ENCODE measurements around the gene ATP1A2.
A peak's percentile ranks its signal among the peaks of the same experiment; 100 is the strongest.

Gene ATP1A2

DNA sequence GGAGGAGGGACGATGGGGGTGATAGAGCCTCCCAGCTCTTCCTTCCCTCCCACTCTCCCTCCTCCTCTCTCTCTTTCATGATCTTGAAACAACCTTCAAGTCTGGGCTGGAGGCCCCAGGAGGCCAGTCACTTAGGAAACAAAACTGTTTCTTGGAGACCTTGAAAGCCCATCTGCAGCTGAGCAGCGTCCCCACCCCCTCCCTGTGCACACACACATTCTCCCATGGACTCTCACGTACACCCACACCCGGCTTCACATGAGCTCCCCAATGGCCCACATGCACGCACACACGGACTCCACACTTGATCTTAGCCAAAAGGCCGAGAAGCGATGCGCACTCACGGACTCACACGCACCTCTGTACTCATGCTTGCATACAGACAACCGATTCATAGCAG is 3.2 kb upstream of the ATP1A2 start:
- Histone ChIP-seq H3K9ac (ENCODE audit: low read depth in 1 of 2, low read length in 2 of 2) (no peak overlapping the region), H3K9me3 (ENCODE audit: control insufficient read depth in 1 of 2, low read length in 2 of 2) (no peaks in the 10 kb centered on the region), H3K27me3 (ENCODE audit: control insufficient read depth in 1 of 2, insufficient read depth in 2 of 2, low read length in 2 of 2) (no peaks in the 10 kb centered on the region), H3K36me3 (ENCODE audit: control insufficient read depth in 1 of 2, insufficient read depth in 2 of 2, low read length in 2 of 2) (no peaks in the 10 kb centered on the region), H3K27ac (ENCODE audit: low read depth, low read length) (no peak overlapping the region), H3K4me1 (ENCODE audit: control insufficient read depth in 1 of 2, insufficient read depth in 2 of 2, low read length in 2 of 2) (no peaks in the 10 kb centered on the region), H3K4me3 (ENCODE audit: low read depth in 1 of 2, low read length in 2 of 2) (no peak overlapping the region)

DNA sequence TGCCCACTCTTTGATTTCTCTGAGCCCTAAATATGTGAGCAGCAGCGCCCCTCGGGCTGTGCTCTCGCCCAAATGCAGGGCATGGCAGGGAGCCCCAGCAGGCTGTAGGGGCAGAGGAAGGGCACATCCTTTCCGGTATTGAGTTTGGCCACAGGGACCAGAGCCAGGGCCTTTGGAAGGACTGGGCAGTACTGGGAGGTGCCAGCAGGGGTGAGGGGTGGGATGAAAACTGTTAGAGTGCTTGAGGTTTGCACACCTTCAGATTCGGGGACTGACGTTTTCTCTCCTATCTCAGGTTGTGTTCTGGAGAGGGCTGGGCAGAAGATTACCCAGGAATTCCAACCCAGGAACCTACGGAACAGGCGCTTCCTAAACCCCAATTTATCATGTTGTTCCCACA is 2.2 kb upstream of the ATP1A2 start:
- H3K9ac ChIP-seq (ENCODE audit: low read depth in 1 of 2, low read length in 2 of 2): no peak overlapping the region
- H3K4me1 ChIP-seq (ENCODE audit: control insufficient read depth in 1 of 2, insufficient read depth in 2 of 2, low read length in 2 of 2): no peaks in the 10 kb centered on the region
- H3K4me3 ChIP-seq (ENCODE audit: low read depth in 1 of 2, low read length in 2 of 2): no peak overlapping the region

DNA sequence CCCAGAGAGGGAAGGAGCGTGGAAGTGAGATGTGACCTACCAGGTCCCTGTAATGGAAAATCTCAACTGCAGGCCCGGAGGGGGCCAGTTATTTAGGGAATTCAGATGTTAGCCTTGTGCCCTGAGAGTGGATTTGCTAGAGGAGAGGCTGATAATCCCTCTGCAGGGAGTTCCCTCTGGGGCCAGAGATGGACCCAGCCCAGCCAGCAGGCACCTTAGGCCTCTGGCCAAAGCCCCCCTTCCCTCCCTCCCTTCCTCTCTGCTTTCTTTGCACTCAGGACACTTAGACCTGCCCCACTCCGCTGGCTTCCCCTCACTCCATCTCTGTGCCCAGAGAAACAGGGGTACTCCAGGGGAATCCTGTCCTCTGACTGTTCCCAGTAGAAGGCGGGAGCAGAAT is 1.5 kb upstream of the ATP1A2 start:
- Histone ChIP-seq H3K27ac (ENCODE audit: low read depth, low read length) (no peak overlapping the region), H3K9ac (ENCODE audit: low read depth in 1 of 2, low read length in 2 of 2) (no peak overlapping the region), H3K27me3 (ENCODE audit: control insufficient read depth in 1 of 2, insufficient read depth in 2 of 2, low read length in 2 of 2) (no peaks in the 10 kb centered on the region), H3K36me3 (ENCODE audit: control insufficient read depth in 1 of 2, insufficient read depth in 2 of 2, low read length in 2 of 2) (no peaks in the 10 kb centered on the region), H3K4me1 (ENCODE audit: control insufficient read depth in 1 of 2, insufficient read depth in 2 of 2, low read length in 2 of 2) (no peaks in the 10 kb centered on the region), H3K4me3 (ENCODE audit: low read depth in 1 of 2, low read length in 2 of 2) (no peak overlapping the region), H3K9me3 (ENCODE audit: control insufficient read depth in 1 of 2, low read length in 2 of 2) (no peaks in the 10 kb centered on the region)

More for the DNA sequence above, 2.2 kb upstream of the ATP1A2 start:
- Histone ChIP-seq H3K27ac (ENCODE audit: low read depth, low read length) (no peak overlapping the region), H3K27me3 (ENCODE audit: control insufficient read depth in 1 of 2, insufficient read depth in 2 of 2, low read length in 2 of 2) (no peaks in the 10 kb centered on the region), H3K36me3 (ENCODE audit: control insufficient read depth in 1 of 2, insufficient read depth in 2 of 2, low read length in 2 of 2) (no peaks in the 10 kb centered on the region), H3K9me3 (ENCODE audit: control insufficient read depth in 1 of 2, low read length in 2 of 2) (no peaks in the 10 kb centered on the region)

DNA sequence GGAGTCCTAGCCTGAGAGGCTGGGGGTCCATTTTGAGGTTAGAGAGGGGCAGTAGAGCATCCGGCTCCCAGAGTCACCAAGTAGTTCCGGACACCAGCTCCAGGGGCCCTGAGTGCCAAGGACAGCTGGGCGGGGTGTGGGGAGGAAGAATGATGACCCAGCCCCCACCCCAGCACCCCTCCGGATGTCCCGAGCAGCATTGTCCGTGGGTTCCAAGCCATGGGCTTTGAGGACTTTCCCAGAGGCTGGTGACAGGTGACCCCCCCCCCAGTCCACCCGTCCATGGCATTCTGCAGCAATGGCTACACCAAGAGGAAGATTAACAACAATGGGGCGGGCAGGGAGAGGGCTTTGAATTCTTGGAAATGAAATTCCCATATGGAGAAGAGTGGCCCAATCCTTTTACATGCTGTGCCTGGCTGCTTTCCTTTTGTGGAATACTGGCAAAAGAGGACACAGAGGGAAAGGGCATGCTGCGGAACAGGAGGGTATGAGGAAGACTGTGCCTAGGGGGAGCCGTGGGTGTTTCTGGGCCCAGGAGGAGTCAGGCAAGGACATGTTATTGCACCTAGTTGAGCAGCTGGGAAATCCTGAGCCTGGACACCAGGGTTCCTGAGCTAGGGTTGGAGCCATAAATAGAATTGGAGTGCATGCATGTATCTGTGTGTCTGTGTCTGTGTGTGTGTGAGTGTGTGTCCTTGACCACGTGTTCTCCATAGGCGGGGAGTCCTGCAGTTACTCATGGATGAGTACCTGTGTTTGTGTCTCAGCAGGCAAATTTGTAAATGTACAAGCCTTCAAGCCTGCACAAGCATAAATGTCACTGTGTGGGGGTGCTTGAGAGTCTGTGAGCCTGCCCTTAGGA is 956 bp downstream of the ATP1A2 start:
- Histone ChIP-seq H3K27me3 (ENCODE audit: control insufficient read depth in 1 of 2, insufficient read depth in 2 of 2, low read length in 2 of 2) (no peaks in the 10 kb centered on the region), H3K9me3 (ENCODE audit: control insufficient read depth in 1 of 2, low read length in 2 of 2) (no peaks in the 10 kb centered on the region), H3K4me3 (ENCODE audit: low read depth in 1 of 2, low read length in 2 of 2) (peak overlapping the region in 1 of 2 donors; percentile 32), H3K9ac (ENCODE audit: low read depth in 1 of 2, low read length in 2 of 2) (no peak overlapping the region), H3K36me3 (ENCODE audit: control insufficient read depth in 1 of 2, insufficient read depth in 2 of 2, low read length in 2 of 2) (no peaks in the 10 kb centered on the region), H3K27ac (ENCODE audit: low read depth, low read length) (no peak overlapping the region), H3K4me1 (ENCODE audit: control insufficient read depth in 1 of 2, insufficient read depth in 2 of 2, low read length in 2 of 2) (no peaks in the 10 kb centered on the region)

DNA sequence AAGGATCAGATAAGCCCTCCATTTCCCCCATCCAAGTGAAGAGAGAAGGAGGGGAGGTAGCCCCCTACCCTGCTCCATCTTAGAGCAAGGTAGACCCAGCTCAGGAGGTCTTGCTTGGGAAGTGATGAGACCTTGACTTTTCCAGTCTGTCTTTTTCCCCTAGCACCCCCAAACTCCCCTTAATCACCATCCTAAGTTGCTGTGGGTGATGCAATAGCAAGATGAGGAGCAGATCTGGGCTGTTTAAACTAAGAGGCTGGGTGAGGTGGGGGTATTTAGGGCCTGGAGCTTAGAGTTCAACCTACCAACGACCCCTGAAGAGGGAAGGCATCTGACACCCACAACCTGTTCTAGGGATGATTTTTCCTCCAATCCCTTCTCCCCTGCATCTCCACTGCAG is 1.7 kb downstream of the ATP1A2 start:
- no peaks in the 10 kb centered on the region for H3K36me3 ChIP-seq (ENCODE audit: control insufficient read depth in 1 of 2, insufficient read depth in 2 of 2, low read length in 2 of 2)
- no peak overlapping the region for H3K4me3 ChIP-seq (ENCODE audit: low read depth in 1 of 2, low read length in 2 of 2)
- H3K27ac ChIP-seq (ENCODE audit: low read depth, low read length): no peak overlapping the region
- H3K27me3 ChIP-seq (ENCODE audit: control insufficient read depth in 1 of 2, insufficient read depth in 2 of 2, low read length in 2 of 2): no peaks in the 10 kb centered on the region
- H3K9me3 ChIP-seq (ENCODE audit: control insufficient read depth in 1 of 2, low read length in 2 of 2): no peaks in the 10 kb centered on the region
- no peaks in the 10 kb centered on the region for H3K4me1 ChIP-seq (ENCODE audit: control insufficient read depth in 1 of 2, insufficient read depth in 2 of 2, low read length in 2 of 2)
- no peak overlapping the region for H3K9ac ChIP-seq (ENCODE audit: low read depth in 1 of 2, low read length in 2 of 2)

DNA sequence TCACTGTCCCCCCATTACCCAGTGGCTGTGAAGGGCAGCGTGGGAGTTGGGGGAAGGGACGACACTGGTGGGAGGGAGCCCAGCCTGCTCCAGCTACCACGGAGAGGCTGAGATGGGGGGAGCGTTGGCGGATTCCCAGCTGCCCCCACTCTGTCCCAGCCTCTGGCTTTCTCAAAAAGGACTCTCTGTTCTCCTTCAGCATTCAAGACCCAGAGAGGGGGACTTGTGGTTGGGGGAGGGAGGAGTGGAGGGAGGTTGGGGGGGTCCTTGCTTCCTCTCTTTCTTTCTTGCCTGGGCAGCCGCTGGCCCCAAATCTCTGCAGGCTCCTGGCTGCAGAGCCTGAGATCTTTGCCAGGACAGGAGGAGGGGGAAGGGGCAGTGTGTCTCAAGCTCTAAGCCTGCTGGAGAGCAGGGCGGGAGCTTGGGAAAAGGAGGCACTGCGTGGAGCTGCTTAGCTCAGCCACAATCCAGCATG is 2.2 kb downstream of the ATP1A2 start:
- no peak overlapping the region for H3K9ac ChIP-seq (ENCODE audit: low read depth in 1 of 2, low read length in 2 of 2)
- no peak overlapping the region for H3K27ac ChIP-seq (ENCODE audit: low read depth, low read length)
- no peak overlapping the region for H3K4me3 ChIP-seq (ENCODE audit: low read depth in 1 of 2, low read length in 2 of 2)
- H3K9me3 ChIP-seq (ENCODE audit: control insufficient read depth in 1 of 2, low read length in 2 of 2): no peaks in the 10 kb centered on the region
- no peaks in the 10 kb centered on the region for H3K4me1 ChIP-seq (ENCODE audit: control insufficient read depth in 1 of 2, insufficient read depth in 2 of 2, low read length in 2 of 2)
- no peaks in the 10 kb centered on the region for H3K27me3 ChIP-seq (ENCODE audit: control insufficient read depth in 1 of 2, insufficient read depth in 2 of 2, low read length in 2 of 2)
- no peaks in the 10 kb centered on the region for H3K36me3 ChIP-seq (ENCODE audit: control insufficient read depth in 1 of 2, insufficient read depth in 2 of 2, low read length in 2 of 2)

DNA sequence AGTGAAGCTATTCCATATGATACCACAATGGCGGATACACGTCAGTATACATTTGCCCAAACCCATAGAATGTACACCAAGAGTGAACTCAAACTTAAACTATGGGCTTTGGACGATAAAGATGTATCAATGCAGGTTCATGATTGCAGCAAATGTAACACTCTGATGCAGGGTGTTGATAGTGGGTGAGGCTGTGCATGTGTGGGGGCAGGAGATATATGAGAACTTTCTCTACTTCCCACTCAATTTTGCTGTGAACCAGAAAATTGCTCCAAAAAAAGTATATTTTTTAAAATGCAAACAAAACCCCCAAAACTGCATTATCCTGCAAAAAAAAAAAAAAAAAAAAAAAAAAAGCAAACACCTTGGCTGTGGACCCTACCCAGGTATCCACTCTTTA is 3.4 kb downstream of the ATP1A2 start:
- H3K9ac ChIP-seq (ENCODE audit: low read depth in 1 of 2, low read length in 2 of 2): no peak overlapping the region
- no peak overlapping the region for H3K4me3 ChIP-seq (ENCODE audit: low read depth in 1 of 2, low read length in 2 of 2)
- H3K4me1 ChIP-seq (ENCODE audit: control insufficient read depth in 1 of 2, insufficient read depth in 2 of 2, low read length in 2 of 2): no peaks in the 10 kb centered on the region
- no peaks in the 10 kb centered on the region for H3K9me3 ChIP-seq (ENCODE audit: control insufficient read depth in 1 of 2, low read length in 2 of 2)
- no peaks in the 10 kb centered on the region for H3K27me3 ChIP-seq (ENCODE audit: control insufficient read depth in 1 of 2, insufficient read depth in 2 of 2, low read length in 2 of 2)
- no peaks in the 10 kb centered on the region for H3K36me3 ChIP-seq (ENCODE audit: control insufficient read depth in 1 of 2, insufficient read depth in 2 of 2, low read length in 2 of 2)
- no peak overlapping the region for H3K27ac ChIP-seq (ENCODE audit: low read depth, low read length)

DNA sequence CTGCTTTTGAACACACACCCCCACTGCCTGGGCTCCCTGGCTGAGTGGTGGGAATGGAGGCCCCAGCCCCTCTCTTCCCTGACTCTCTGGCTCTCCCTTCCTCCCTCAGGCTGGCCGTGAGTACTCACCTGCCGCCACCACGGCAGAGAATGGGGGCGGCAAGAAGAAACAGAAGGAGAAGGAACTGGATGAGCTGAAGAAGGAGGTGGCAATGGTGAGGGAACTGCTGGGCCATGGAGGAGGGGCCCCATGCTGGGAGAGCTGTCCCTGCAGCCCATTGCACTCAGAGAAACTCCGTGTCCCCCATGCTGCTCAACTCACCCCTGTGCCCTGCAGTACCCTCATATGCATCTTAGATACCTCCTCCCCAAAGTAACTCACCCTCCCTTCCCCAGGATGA is 5.2 kb downstream of the ATP1A2 start:
- Histone ChIP-seq H3K27ac (ENCODE audit: low read depth, low read length) (no peak overlapping the region), H3K36me3 (ENCODE audit: control insufficient read depth in 1 of 2, insufficient read depth in 2 of 2, low read length in 2 of 2) (no peaks in the 10 kb centered on the region), H3K9ac (ENCODE audit: low read depth in 1 of 2, low read length in 2 of 2) (no peak overlapping the region), H3K27me3 (ENCODE audit: control insufficient read depth in 1 of 2, insufficient read depth in 2 of 2, low read length in 2 of 2) (no peaks in the 10 kb centered on the region), H3K4me3 (ENCODE audit: low read depth in 1 of 2, low read length in 2 of 2) (no peak overlapping the region), H3K9me3 (ENCODE audit: control insufficient read depth in 1 of 2, low read length in 2 of 2) (no peaks in the 10 kb centered on the region), H3K4me1 (ENCODE audit: control insufficient read depth in 1 of 2, insufficient read depth in 2 of 2, low read length in 2 of 2) (no peaks in the 10 kb centered on the region)

DNA sequence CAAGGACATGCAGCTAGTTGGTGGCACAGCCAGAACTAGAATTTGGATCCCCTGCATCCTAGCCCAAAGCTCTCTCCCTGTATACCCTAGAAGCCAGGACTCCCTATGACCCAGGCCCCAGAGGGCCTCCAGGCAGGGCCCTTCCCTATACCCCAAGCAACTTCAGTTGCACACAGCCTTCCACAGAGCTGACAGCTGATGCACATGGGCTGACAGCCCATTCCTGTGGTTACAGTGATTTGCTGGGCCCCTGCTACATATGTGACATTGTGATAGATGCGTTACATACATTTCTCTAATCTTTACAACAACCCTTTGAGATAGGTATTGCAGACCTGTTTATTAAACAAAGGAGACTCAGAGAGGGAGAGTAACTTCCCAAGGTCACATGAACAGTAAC is 5.8 kb downstream of the ATP1A2 start:
- Histone ChIP-seq H3K9me3 (ENCODE audit: control insufficient read depth in 1 of 2, low read length in 2 of 2) (no peaks in the 10 kb centered on the region), H3K36me3 (ENCODE audit: control insufficient read depth in 1 of 2, insufficient read depth in 2 of 2, low read length in 2 of 2) (no peaks in the 10 kb centered on the region), H3K9ac (ENCODE audit: low read depth in 1 of 2, low read length in 2 of 2) (no peak overlapping the region), H3K27me3 (ENCODE audit: control insufficient read depth in 1 of 2, insufficient read depth in 2 of 2, low read length in 2 of 2) (no peaks in the 10 kb centered on the region), H3K4me3 (ENCODE audit: low read depth in 1 of 2, low read length in 2 of 2) (no peak overlapping the region), H3K27ac (ENCODE audit: low read depth, low read length) (no peak overlapping the region), H3K4me1 (ENCODE audit: control insufficient read depth in 1 of 2, insufficient read depth in 2 of 2, low read length in 2 of 2) (no peaks in the 10 kb centered on the region)

DNA sequence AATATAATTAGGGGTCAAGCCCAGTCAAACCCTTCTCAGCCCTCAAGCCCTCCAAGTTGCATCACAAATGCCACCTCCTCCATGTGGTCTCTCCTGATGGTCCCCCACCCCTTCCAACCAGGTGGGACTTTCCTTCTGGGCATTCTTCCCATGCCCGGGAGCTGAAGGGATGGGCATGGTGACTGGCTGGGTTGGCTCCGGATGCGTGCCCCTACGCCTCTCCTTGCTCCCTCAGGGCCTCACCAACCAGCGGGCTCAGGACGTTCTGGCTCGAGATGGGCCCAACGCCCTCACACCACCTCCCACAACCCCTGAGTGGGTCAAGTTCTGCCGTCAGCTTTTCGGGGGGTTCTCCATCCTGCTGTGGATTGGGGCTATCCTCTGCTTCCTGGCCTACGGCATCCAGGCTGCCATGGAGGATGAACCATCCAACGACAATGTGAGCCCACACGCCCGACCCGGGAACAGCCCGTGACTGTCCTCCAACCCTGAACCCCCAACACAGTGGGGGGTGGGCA is 7.5 kb downstream of the ATP1A2 start:
- H3K36me3 ChIP-seq (ENCODE audit: control insufficient read depth in 1 of 2, insufficient read depth in 2 of 2, low read length in 2 of 2): no peaks in the 10 kb centered on the region

More for the DNA sequence above, 7.5 kb downstream of the ATP1A2 start:
- H3K4me1 ChIP-seq (ENCODE audit: control insufficient read depth in 1 of 2, insufficient read depth in 2 of 2, low read length in 2 of 2): peaks cover 1 to 3% of the 10 kb centered on the region in 2 donors
- H3K9me3 ChIP-seq (ENCODE audit: control insufficient read depth in 1 of 2, low read length in 2 of 2): no peaks in the 10 kb centered on the region
- no peak overlapping the region for H3K9ac ChIP-seq (ENCODE audit: low read depth in 1 of 2, low read length in 2 of 2)
- H3K27me3 ChIP-seq (ENCODE audit: control insufficient read depth in 1 of 2, insufficient read depth in 2 of 2, low read length in 2 of 2): no peaks in the 10 kb centered on the region
- no peak overlapping the region for H3K27ac ChIP-seq (ENCODE audit: low read depth, low read length)
- no peak overlapping the region for H3K4me3 ChIP-seq (ENCODE audit: low read depth in 1 of 2, low read length in 2 of 2)
